Measurements from ENCODE around the gene MC3R. TPM values are rescaled to one million over a fixed set of nuclear protein-coding genes. Genes with fewer than 3 reads are reported as not detected.

The MC3R gene
- total RNA-seq, 1 experiment from 2014 or later: not detected

DNA sequence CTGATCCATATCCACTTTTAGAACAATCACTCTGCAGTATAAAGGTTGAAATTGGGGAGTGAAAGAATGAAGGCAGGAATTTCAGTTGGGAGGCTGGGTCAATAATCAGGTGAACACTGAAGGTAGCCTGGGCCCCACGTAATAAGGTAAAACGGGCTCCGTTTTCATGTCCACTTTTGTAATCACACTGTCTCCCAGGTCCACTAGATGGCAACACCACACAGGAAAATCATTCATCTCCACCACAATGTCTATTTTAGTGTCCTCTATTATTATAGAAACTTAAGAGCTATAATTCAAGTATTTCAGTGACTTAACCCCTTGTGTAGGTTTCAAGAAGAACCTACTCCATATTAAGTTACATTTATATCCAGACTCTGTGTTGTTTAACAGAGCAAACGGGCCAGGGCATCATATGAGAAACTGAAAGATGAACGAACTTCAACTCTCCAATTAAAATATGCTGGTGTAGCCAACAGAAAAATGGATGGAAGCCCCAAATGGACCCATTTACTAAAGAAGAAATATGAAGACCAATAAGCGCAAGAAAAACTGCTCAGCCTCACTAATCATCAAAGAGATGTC is 45.9 kb upstream of the MC3R start:
- Histone ChIP-seq H3K23me2 (ENCODE audit: insufficient read length, low read depth, low read length, poor library complexity, severe bottlenecking) (no peaks in the 10 kb centered on the region), H2AFZ (ENCODE audit: low read length) (no peak overlapping the region), H3K56ac (ENCODE audit: insufficient read length, low read depth, low read length) (no peak overlapping the region), H2AK5ac (ENCODE audit: insufficient read length, low read length) (no peak overlapping the region), H4K91ac (ENCODE audit: insufficient read length, low read depth, low read length) (no peak overlapping the region), H3T11ph (ENCODE audit: low read length) (no peak overlapping the region), H3K79me2 (ENCODE audit: insufficient read depth, low read length) (no peaks in the 10 kb centered on the region), H3K14ac (ENCODE audit: insufficient read depth, low read length) (no peak overlapping the region), H3K9ac (ENCODE audit: extremely low read depth, insufficient read length, low read length) (no peak overlapping the region), H3K9me3 (ENCODE audit: control insufficient read depth, low read depth, low read length) (peaks cover 72% of the 10 kb centered on the region), H3K4me2 (ENCODE audit: insufficient read depth, insufficient read length, low read length) (no peak overlapping the region), H2BK12ac (ENCODE audit: insufficient read length, low read depth, low read length) (no peak overlapping the region), H3K4ac (ENCODE audit: low read depth, low read length) (no peak overlapping the region), H3K23ac (ENCODE audit: insufficient read length, low read depth, low read length) (no peak overlapping the region), H2BK120ac (ENCODE audit: low read depth, low read length, poor library complexity, severe bottlenecking) (no peak overlapping the region), H4K5ac (ENCODE audit: insufficient read length, low read depth, low read length) (no peak overlapping the region), H3K27ac (ENCODE audit: insufficient read length, low read depth, low read length) (no peak overlapping the region), H3K27me3 (ENCODE audit: insufficient read depth, low read length) (no peaks in the 10 kb centered on the region), H3K4me1 (ENCODE audit: insufficient read depth, low read length) (no peaks in the 10 kb centered on the region), H4K20me1 (ENCODE audit: control insufficient read depth, insufficient read depth, insufficient read length) (no peaks in the 10 kb centered on the region), H2BK20ac (ENCODE audit: low read depth, low read length, poor library complexity, severe bottlenecking) (no peak overlapping the region), H2BK15ac (ENCODE audit: low read depth, low read length) (no peak overlapping the region), H3K18ac (ENCODE audit: insufficient read length, low read depth, low read length) (no peak overlapping the region), H4K8ac (replicated peaks; ENCODE audit: insufficient read length, low read depth, low read length) (no peak overlapping the region), H3K79me1 (ENCODE audit: insufficient read depth, low read depth, low read length, poor library complexity, severe bottlenecking) (no peaks in the 10 kb centered on the region), H2BK5ac (ENCODE audit: insufficient read length, low read length) (no peak overlapping the region)
- WGBS (ENCODE audit: extremely low coverage, insufficient read length, low lambda C conversion rate): no CpG with 5 or more reads among the region's 6 CpGs
- TF ChIP-seq, protein P1, sequence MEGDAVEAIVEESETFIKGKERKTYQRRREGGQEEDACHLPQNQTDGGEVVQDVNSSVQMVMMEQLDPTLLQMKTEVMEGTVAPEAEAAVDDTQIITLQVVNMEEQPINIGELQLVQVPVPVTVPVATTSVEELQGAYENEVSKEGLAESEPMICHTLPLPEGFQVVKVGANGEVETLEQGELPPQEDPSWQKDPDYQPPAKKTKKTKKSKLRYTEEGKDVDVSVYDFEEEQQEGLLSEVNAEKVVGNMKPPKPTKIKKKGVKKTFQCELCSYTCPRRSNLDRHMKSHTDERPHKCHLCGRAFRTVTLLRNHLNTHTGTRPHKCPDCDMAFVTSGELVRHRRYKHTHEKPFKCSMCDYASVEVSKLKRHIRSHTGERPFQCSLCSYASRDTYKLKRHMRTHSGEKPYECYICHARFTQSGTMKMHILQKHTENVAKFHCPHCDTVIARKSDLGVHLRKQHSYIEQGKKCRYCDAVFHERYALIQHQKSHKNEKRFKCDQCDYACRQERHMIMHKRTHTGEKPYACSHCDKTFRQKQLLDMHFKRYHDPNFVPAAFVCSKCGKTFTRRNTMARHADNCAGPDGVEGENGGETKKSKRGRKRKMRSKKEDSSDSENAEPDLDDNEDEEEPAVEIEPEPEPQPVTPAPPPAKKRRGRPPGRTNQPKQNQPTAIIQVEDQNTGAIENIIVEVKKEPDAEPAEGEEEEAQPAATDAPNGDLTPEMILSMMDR (conservative IDR thresholded peaks at IDR 0.05): no peak; the same call in 2 of the 3 replicates
- Mint-ChIP-seq H3K9me3 (peaks cover 92 to 100% of the 10 kb centered on the region in 2 experiments), H3K4me3 (no peak overlapping the region), H3K36me3 (ENCODE audit: insufficient read depth in 1 of 3, low read depth in 3 of 3) (peaks cover 0 to 32% (median 3%) of the 10 kb centered on the region in 3 experiments; a peak in 5 of 7 replicates), H3K27me3 (ENCODE audit: low read depth) (no peaks in the 10 kb centered on the region), H3K4me1 (no peaks in the 10 kb centered on the region), H3K27ac (no peak overlapping the region)
- no peak for DNase-seq

Data from H9 (cell line).